Lower leg skin (tissue), 4 donors: Measurements from ENCODE around the gene SUPT4H1. TPM values are rescaled to one million over a fixed set of nuclear protein-coding genes. Genes with fewer than 3 reads are reported as not detected.

ENCODE experiments used
- DNase-seq, 2 donors: peaks; one replicate each; pipeline ENCODE4 v3.0.0-alpha.2; 2019; ENCODE audit warnings: low spot score in 2 of 2
- H3K4me3 ChIP-seq: fragments of 200-600 bp; sonication (generic); 2 replicates; pipeline ENCODE4 v1.5.1; 2017; ENCODE audit warnings: mild to moderate bottlenecking, low read depth; ENCODE audit not compliant: poor library complexity, severe bottlenecking
- POLR2A ChIP-seq, 2 donors: fragments of 450-650 bp; IDR thresholded peaks; one replicate each; pipeline ENCODE4 v1.6.1; 2016 to 2017; ENCODE audit warnings: antibody characterized with exemption in 2 of 2, mild to moderate bottlenecking in 1 of 2, moderate library complexity in 1 of 2
- WGBS, 2 donors: methylation state at CpG; one replicate each; pipeline ENCODE4 v1.1.5; 2018; 5-methylcytosine and 5-hydroxymethylcytosine counted together
- intact Hi-C: fragments of 100-400 bp; cut with DNase I; formaldehyde crosslinking; loops from one replicate; pipeline ENCODE4 v1.15.0; 2023; ENCODE audit warnings: low total_unique reads
- total RNA-seq, 4 donors: library from RNA; depleted of rRNA; stranded (reverse); fragments of >200 nt; gene quantifications; one replicate each; pipeline ENCODE4 v1.1.0, GENCODE V29; 2016
- TF ChIP-seq, protein P1 (sequence below), 3 donors: fragments of 450-650 bp; IDR thresholded peaks; one replicate each; pipeline ENCODE4 v1.5.1; 2016; ENCODE audit warnings: antibody characterized with exemption in 3 of 3, mild to moderate bottlenecking in 3 of 3, moderate library complexity in 2 of 3

The SUPT4H1 gene
- total RNA-seq, 4 donors from 2014 or later = 49.5 to 89.7 (median 57.5) TPM

GRCh38 chr17:58340405-58340876 lies 11.6 kb downstream of the SUPT4H1 start:
- H3K4me3 ChIP-seq = no peak overlapping the region
- intact Hi-C loops = no loop called here
- DNase-seq = no peak
- 86 to 89% methylated on average over 5 of the region's 5 CpGs for WGBS, 2 donors
- TF ChIP-seq POLR2A (IDR thresholded peaks at IDR 0.05) = no peak
- TF ChIP-seq, protein P1, sequence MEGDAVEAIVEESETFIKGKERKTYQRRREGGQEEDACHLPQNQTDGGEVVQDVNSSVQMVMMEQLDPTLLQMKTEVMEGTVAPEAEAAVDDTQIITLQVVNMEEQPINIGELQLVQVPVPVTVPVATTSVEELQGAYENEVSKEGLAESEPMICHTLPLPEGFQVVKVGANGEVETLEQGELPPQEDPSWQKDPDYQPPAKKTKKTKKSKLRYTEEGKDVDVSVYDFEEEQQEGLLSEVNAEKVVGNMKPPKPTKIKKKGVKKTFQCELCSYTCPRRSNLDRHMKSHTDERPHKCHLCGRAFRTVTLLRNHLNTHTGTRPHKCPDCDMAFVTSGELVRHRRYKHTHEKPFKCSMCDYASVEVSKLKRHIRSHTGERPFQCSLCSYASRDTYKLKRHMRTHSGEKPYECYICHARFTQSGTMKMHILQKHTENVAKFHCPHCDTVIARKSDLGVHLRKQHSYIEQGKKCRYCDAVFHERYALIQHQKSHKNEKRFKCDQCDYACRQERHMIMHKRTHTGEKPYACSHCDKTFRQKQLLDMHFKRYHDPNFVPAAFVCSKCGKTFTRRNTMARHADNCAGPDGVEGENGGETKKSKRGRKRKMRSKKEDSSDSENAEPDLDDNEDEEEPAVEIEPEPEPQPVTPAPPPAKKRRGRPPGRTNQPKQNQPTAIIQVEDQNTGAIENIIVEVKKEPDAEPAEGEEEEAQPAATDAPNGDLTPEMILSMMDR (IDR thresholded peaks at IDR 0.05) = no peak

- intact Hi-C loops = no loop called here
- 84 to 90% methylated on average over 6 of the region's 6 CpGs for WGBS, 2 donors
- no peak for DNase-seq
- no peak for TF ChIP-seq POLR2A (IDR thresholded peaks at IDR 0.05)
- TF ChIP-seq, protein P1 (IDR thresholded peaks at IDR 0.05) = no peak
- H3K4me3 ChIP-seq = no peak overlapping the region
These were observed 12.1 kb downstream of the SUPT4H1 start for GRCh38 chr17:58339755-58340404.

DNA sequence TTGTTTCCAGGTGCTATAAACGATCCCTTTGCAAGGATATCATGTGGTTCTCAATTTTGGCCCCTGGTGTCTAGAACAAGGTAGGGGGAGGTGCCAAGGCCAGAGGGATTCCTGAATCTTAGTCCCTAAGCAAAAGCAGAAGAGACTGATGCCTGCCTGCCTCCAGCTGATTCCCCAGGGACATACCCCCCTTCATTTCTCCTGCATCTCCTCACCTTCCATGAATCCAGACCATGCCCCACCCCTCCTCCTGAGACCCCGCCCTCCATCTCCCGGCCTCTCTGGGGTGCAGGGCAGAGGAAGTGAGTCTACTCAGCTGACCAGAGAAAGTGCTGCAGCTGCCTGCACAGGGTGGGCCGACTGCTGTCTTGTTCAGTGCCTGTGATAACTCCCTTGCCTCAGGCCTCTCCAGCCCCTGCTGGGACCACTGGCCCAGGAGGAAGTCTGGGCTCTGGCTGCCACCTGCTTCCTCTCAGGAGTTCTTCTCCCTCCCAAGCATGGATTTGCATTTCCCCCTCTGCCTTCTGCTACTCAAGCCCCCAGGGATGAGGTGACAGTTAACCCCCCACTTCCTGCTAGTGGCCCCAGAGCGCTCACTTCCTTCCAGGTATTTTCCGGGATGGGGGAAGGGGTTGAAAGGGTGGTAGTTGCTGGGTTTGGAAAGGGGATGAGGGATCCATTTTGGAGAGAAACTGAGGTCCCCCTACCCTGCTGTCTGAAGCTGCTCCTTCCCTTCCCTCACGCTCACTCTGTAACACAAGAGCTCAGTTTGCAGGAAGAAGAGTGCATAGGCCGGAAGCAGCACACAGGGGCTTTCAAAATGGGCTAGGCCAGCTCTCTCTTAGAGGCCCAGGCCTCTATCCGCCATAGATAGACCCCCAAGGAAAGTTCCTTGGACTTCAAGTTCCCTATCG lies 12.9 kb downstream of the SUPT4H1 start:
- WGBS, 2 donors = 54 to 58% methylated on average over 10 of the region's 10 CpGs
- intact Hi-C loops = no loop called here
- H3K4me3 ChIP-seq = no peak overlapping the region
- no peak for DNase-seq
- TF ChIP-seq POLR2A (IDR thresholded peaks at IDR 0.05) = no peak

- WGBS, 2 donors = 62 to 76% methylated on average over 3 of the region's 3 CpGs
- H3K4me3 ChIP-seq = no peak overlapping the region
- intact Hi-C loops = no loop called here
- TF ChIP-seq POLR2A (IDR thresholded peaks at IDR 0.05) = no peak
- TF ChIP-seq, protein P1 (IDR thresholded peaks at IDR 0.05) = no peak
- DNase-seq = no peak
These were observed 13.6 kb downstream of the SUPT4H1 start for GRCh38 chr17:58338454-58338840.

DNA sequence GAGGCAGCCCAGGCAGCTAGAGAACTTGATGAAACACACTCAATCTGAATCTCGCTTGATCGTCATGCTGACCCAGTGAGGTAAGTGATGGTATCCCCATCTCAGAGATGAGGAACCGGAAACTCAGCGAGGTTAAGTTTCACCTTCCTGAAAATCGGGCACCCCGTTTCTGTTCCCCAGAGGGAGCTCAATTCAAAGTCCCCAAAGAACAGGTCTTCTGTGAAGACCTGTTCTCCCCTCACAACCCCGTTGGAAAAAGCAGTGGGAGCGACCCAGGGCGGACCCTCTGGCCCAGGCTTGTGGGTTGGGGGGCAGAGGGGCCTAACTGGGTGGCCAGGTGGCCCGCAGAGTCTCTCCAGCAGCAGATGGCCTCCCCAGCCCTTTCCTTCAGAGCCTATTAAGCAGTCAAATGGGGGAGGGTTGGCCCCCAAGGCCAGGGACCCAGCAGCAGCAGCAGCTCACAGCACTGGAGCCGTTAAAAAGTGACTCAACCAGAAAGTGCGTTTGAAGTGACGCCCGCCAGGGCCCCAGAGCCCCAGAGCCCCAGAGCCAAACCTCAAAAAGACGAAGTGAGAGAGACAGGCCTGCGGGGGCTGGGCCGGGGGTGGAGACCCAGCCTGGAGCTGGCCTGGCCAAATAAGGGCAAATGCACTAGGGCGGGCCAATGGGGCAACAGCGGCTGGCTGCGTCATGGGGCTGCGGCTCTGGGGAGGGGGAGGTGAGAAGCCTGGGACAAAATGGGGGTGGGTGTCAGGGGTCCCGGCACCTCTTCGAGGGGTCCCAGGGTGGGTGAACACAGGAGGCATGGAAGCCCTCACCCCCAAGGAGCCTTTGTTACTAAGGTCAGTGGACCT lies 14.2 kb downstream of the SUPT4H1 start:
- WGBS, 2 donors = 38 to 39% methylated on average over 18 to 23 of the region's 23 CpGs
- peak in 1 of 2 donors; percentile 1 for TF ChIP-seq POLR2A (IDR thresholded peaks at IDR 0.05)
- TF ChIP-seq, protein P1 (IDR thresholded peaks at IDR 0.05) = no peak
- DNase-seq = peak; percentile 66 to 93
- intact Hi-C loops = no loop called here
- no peak overlapping the region for H3K4me3 ChIP-seq
